ENCODE data around the gene FOXP2. TPM values are rescaled to one million over a fixed set of nuclear protein-coding genes. Genes with fewer than 3 reads are reported as not detected.
"Not testable (repeated sequence)": the region's sequence is repeated elsewhere in the genome, so short reads cannot be mapped to it uniquely, and the experiment has no call there.

Gene FOXP2
- polyA plus RNA-seq, 4 donors: 10.9 to 23.9 (median 12.2) TPM

DNA sequence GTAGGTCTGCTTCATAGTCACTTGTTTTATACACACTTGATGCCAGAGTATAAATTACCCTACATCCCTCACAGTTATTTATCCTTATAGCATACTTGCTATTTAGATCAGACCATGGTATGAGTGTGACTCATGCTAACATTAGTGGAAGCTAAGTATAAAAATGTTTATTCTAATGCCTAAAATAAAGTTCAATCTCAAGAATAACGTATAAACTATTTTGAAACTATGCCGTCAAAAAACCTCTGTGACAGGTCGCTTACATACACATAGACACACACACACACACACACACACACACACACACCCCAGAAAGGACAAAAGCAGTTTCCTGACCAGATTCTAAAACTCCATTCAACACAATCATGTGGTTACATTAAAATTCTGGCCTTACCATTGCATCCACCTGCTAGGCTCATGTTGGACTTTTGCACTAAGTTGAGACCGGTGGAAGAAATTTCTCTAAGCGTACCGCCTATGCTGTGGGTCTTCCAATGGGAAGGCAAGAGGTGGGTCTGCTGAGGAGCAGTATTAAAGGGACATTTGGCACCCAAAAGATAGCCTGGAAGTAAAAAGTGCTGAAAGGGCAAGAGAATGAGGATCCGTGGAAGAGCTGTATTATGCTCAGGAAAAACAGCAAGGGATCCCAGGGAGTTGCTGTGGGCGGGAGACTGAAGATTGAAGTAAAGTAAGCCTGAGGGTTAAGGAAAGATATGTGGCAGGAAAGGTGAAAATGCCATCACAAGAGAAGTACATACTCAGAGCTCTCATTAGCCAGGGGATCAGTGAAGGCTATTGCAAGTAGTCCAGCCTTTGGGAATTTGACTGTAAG, 5.0 kb downstream of the FOXP2 start:
- no peak for DNase-seq (ENCODE audit: low read depth in 4 of 4, low spot score in 3 of 4)

DNA sequence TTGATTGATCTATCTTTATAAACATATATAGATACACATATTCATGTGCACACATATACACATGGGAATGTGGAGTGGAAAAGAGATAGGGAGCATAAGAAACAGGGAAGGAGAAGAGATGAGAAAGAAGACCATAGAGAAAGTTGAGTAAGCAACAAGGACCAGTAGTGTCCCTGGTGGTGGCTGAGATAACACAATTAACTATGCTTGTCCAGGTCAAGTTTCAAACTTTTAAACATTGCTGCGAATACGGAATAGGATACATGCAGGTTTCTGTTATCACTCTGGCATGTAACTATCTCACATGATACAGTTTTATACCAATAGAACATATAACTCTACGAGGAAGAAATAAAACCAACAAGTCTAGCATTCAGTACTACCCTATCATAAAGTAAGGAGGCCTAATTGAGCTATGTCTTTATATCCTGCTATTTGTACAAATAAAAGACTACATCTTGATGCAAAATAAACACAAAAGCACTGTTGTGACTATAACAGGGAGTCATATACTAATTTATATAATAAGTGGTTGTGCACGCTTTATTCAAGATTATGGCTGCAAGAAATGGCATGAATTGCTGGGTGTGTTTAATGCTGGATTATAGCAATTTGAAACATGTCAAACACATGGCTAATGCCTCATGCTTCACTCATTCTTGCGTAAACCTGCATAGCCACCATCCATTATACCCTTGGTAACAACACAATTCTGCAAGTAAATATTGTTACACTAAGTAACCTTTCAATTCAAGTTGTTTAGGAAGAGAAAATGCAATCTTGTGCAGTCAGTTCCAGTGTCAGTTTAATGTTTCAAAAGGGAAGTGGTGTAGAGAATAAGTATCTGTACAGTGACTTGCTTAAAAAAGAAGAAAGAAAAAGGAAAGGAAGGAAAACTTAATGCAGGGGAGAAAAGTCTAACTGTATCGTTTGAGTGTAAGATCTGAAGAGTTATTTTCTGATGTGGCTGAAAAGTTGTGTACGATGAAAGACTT, 8.2 kb downstream of the FOXP2 start:
- DNase-seq (ENCODE audit: low read depth in 4 of 4, low spot score in 3 of 4): no peak

DNA sequence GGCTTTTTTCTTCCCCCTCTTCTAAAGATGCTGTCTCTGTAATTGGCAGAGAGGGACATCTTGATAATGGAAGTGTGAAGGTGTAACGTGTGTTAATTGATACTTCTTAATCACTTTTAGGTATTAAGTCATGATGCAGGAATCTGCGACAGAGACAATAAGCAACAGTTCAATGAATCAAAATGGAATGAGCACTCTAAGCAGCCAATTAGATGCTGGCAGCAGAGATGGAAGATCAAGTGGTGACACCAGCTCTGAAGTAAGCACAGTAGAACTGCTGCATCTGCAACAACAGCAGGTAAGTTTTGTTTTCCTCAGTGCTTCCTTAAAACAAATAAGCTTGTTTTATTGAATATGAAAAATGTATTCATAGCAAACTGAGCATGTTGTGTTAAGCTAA, 11.8 kb downstream of the FOXP2 start:
- DNase-seq (ENCODE audit: low read depth in 4 of 4, low spot score in 3 of 4): no peak

DNA sequence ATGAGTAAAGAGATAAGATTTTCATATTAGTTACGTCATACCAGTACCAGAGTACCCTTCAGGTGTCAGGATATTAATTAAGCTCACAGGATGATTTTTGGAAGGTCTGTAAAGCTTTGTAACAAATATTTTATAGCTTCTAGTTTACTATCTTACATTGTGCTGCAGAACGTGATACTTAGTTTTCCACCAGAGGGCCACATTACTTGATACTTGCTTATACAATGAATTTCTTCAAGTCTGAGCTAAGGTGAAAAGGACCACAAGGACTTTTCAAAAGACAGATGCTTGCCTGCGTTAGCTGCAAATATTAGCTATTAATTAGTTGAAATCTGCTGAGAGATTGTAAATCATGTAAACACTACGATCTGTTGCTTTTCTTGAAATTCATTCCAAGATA, 12.2 kb downstream of the FOXP2 start:
- DNase-seq (ENCODE audit: low read depth in 4 of 4, low spot score in 3 of 4): no peak

DNA sequence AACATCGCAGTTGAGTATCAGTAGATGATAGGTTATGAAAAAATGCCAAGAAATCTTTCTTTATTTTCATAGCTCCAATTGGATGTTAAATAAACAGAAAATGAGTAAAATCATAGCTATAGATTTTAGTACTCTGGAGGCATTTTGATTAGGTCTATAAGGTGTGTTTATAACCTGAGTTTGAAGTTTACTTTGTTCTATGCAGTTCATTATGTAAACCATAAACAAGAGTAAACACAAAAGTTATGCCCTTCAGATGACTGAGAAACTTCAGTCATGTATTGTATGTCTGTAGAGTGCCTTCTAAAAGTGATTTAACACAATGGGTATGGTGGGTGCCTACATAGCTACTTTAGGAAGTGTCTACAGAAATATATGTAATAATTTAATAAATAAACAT, 13.6 kb downstream of the FOXP2 start:
- no peak for DNase-seq (ENCODE audit: low read depth in 4 of 4, low spot score in 3 of 4)

DNA sequence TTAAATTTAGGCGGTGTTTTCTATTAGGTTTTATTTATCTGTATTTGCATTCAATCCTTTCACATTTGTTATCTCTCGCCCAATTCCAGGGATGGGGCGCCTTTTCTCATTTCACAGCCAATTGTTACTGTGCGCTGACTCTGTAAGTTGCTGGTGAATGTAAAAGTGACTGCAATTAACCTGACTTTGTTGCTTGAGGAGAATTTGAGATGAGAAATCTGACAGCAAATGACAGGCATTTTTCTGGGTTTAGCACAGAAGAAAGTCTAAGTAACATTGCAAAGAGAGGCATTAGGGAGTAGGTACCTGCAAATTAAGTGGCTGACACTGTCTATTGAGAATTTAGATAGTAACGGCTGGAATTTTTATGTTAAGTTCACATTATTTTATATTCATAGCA, 16.6 kb downstream of the FOXP2 start:
- no peak for DNase-seq (ENCODE audit: low read depth in 4 of 4, low spot score in 3 of 4)

DNA sequence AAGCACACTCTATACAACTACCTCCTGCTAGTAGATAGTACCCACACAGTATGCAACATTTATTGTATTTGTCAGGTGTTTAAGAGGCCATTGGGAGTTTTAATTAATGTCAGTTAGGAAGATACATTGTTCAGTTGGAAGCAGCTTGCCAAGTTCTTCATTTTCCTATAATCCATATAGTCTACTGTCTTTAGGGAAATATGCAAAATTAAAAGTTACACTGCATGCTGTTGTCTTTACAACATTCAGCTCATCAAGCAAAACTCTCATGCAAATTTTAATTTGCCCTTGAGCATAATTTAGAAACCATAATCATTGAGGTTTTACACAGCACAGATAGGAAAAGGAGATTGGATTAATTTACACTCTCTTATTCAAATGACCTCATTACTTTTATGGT, 17.4 kb downstream of the FOXP2 start:
- no peak for DNase-seq (ENCODE audit: low read depth in 4 of 4, low spot score in 3 of 4)

DNA sequence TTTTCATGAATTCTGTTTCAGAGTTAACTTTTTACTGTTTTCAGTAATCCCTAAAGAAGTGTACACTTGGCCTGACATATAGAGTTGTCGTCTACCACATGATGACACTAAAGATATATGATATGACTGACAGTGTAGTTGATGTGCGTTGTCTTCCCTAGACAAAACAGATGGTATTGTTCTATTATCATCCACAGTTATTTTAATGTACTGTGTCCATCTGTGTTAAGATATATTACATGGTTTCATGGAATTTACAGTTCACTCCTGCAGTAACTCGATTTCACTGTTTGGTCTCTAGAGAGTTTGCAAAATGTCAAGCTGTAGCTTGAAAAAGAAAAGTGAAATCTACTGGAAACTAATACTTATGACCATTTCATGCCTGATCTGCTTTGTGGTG, 18.1 kb downstream of the FOXP2 start:
- DNase-seq (ENCODE audit: low read depth in 4 of 4, low spot score in 3 of 4): no peak

DNA sequence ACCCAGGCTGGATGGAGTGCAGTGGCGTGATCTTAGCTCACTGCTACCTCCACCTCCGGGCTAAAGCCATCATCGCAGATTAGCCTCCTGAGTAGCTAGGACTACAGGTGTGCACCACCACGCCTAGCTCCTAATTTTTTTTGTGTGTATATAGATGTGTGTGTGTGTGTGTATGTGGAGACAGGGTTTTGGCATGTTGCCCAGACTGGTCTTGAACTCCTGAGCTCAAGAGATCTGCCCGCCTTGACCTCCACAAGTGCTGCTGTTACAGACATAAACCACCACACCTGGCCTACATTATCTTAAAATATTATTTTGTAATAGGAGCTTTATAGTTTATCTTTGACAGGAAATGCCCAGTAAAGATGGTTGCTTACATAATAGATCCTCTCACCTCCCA, 25.0 kb downstream of the FOXP2 start:
- DNase-seq (ENCODE audit: low read depth in 4 of 4, low spot score in 3 of 4): no peak

DNA sequence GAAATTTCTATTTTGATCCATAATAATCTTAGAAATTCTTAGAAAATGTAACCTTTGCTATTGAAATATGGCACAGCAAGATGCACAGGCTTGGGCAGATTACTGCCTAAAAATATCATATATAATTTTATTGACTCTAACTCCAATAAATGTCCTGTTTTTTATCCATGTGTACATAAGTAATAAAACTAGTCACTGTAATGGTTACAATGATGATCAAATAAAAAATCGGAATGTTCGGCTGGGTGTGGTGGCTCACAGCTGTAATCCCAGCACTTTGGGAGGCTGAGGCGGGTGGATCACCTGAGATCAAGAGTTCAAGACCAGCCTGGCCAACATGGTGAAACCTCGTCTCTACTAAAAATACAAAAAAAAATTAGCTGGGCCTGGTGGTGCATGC, 26.3 kb downstream of the FOXP2 start:
- DNase-seq (ENCODE audit: low read depth in 4 of 4, low spot score in 3 of 4): not testable (repeated sequence)

DNA sequence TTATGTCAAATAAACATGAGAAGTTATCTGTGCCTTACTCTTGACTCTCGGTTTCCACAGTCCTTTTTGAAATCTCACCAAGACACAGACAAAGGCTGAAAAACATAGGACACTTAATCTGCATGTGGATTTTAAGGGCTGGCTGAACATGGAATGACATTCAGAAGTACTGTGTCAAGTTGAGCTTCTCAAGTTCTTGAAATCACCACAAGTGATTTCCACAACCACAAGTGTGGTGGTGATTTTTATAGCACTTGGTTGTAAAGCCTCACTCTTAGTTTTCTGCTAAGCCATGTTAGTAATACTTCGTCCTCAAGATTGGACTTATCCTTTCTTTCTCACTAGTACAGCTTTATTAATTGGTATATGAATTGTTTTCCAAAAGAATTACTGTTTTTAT, 29.6 kb downstream of the FOXP2 start:
- DNase-seq (ENCODE audit: low read depth in 4 of 4, low spot score in 3 of 4): no peak

DNA sequence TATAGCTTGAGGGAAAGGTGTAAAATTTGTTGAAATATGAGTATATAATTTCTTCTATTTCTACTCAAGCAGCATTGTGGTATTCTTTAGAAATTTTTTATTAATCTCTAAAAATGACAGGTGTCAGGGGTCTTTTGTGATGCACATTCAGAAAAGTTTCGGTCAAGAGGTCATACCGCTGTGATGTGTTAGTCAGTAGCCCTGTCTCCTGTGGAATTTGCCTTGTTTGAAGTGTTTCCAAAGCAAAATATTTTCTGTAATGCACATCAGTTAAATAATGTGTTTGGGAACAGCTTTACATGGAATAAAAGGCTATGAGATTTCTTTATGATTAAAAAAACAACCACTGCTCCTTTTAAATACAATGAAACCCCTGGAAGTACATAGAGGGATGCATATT, 35.8 kb downstream of the FOXP2 start:
- DNase-seq (ENCODE audit: low read depth in 4 of 4, low spot score in 3 of 4): no peak

DNA sequence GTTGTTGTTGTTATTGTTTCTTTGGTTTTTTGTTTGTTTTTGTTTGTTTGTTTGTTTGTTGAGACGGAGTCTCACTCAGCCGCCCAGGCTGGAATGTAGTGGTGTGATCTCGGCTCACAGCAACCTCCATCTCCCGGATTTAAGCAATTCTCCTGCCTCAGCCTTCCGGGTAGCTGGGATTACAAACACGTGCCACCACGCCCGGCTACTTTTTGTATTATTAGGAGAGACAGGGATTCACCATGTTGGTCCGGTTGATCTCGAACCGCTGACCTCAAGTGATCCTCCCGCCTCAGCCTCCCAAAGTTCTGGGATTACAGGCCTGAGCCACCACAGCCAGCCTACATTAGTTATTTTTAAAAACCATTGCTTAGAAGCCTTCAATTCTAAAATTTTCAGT, 45.0 kb downstream of the FOXP2 start:
- DNase-seq (ENCODE audit: low read depth in 4 of 4, low spot score in 3 of 4): no peak

DNA sequence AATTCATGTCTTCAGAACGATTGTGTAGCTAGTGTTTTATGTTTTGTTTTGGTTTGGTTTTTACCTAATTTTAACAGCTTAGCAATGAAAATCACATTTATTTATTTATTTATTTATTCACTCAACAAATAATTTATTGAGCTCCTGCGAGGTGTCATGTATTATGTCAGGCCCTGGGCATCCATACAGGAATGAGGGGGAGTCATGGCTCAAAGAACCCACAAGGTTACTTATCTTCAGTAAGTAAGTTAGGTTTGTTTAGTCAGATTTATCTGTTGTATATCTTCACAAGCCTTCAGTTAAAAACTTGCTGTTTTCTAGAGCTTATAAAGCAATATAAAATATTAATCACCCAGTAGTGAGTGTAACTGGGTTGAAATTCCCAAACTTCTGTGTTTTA, 45.4 kb downstream of the FOXP2 start:
- no peak for DNase-seq (ENCODE audit: low read depth in 4 of 4, low spot score in 3 of 4)

DNA sequence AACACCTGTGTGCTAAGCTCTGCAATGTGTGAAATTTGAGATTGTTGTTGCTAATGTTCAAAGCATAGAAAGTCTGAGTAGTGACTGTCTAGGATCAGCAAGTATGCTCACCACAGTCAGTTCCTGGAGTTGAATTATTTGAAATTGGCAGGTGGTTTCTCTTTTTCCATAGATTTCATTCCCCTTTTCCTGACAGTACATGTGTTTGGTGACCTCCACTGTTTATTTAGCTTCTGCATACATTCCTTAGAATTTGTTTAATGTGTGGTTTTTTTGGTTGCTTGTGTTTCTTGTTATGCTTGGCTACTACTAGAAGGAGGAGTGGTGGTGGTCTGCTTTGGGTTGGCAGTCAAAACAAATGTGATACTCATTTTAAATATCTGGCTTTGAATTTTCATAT, 52.3 kb downstream of the FOXP2 start:
- no peak for DNase-seq (ENCODE audit: low read depth in 4 of 4, low spot score in 3 of 4)

DNA sequence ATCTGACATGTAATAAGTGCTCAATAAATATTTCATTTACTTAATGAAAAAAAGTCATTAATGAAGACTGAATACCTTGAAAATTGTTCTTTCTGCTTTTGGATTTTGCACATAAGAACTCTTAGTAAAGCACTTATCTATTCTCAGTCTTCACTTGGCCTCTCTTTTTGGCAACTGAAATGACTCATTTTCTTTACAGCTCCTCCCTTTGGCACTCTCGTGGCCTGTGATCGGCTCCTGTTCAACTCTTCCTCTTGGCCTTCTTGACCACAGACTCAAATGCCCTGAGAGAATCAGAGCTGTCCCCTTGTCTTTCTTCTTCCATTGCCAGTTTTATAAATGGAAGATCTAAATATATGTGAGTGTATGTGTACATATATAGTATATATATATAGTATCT, 54.2 kb downstream of the FOXP2 start:
- DNase-seq (ENCODE audit: low read depth in 4 of 4, low spot score in 3 of 4): no peak

DNA sequence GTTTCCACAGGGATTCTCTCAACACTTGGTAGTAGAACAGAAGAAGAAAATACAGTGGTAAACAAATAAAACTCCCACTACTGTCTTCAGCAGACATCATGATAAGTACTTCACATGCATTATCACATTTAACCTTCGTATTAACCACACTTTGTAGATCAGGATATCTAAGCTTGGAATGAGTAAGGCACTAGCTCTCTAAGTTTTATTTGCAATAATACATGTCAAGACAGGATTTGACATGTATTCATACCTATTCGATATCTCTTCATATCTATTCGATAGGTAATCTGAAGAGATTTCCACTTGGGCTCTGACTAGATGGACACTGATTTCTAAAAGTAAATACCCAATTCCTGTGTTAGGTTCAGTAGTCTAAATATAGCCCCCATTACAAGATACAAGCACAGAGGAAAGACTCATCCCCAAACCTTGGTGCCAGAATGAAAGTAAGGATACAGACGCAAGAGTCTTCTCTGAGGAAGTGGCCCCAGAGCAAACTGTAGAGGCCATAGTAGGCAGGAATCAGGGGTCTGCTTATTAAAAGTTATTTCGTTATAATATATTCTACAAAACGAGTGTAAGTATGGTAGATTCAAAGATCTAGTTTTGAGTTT, 58.4 kb downstream of the FOXP2 start:
- DNase-seq (ENCODE audit: low read depth in 4 of 4, low spot score in 3 of 4): no peak

DNA sequence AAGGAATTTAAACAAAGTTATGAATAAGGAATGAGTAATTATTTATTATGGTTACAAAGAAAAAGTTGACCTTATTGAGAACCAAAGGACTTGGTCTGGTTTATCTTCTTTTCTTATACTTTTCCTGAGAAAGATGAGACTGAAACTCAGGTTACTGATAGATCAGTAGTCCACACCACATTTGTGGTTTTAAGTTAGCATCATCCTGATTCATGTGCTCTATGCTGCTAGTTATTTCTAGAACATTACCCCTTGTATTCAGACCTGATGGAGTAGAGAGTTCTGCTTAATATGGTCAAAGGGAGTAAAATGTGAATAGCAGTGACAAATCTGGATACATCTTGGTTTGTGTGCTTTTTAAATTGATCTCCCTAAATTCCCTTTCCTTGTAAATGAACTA, 63.8 kb downstream of the FOXP2 start:
- no peak for DNase-seq (ENCODE audit: low read depth in 4 of 4, low spot score in 3 of 4)

DNA sequence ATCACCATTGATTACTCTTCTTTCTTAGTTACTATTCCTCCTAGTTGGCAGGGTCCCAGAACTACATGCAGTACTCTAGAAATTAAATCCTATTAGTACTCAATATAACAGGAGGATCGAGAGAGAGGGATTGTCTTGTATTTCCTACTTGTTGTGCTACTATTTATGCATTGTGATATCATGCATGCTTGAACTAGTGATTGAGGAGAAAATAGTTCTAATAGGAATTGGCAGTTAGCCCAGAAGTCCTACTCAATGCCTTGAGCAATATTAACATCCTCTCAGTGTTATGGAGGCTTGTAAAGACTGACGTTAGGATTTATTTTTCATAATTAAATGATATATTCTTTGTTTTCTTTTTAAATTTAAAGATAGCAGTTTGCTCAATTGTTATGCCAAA, 67.4 kb downstream of the FOXP2 start:
- DNase-seq (ENCODE audit: low read depth in 4 of 4, low spot score in 3 of 4): no peak

DNA sequence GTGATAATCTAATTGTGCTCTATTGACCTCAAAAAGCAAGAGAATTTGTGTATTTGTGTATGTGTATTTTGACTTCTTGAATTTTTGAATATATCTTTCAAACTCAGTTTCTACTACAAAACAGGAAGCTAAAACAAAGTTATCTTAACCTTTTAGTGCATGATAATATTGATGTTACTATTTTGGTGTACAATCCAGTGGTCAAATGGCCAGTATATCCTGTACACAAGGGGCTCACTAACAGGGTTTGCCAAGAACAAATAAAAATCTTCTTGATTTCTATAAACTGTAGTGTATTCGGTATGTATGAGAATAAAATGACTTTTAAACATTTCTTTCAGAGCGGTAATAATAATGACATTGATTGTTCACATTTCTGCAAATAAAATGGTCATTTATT, 69.6 kb downstream of the FOXP2 start:
- no peak for DNase-seq (ENCODE audit: low read depth in 4 of 4, low spot score in 3 of 4)

DNA sequence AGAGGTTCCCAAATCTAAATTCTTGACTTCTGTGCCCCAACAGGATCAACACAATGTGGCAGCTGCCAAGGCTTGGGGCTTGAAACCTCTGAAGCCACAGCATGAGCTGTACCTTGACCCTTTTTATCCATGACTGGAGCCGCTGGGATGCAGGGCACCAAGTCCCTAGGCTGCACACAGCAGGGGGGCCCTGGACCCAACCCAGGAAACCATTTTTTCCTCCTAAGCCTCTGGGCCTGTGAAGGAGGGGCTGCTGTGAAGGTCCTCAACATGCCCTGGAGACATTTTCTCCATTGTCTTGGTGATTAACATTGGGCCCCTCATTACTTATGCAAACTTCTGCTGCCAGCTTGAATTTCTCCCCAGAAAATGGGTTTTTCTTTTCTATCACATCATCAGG, 72.6 kb downstream of the FOXP2 start:
- DNase-seq (ENCODE audit: low read depth in 4 of 4, low spot score in 3 of 4): no peak
